DND-41 (cell line): ENCODE data around the gene ATOH1.

ENCODE experiments used
- ATAC-seq: fragments of 200-7000 bp; cut with Tn5 transposase; 3 replicates; pipeline ENCODE4 v1.9.1; 2021; ENCODE audit warnings: low read depth; ENCODE audit not compliant: insufficient read depth
- DNase-seq: peaks from one replicate; pipeline ENCODE4 v3.0.0-alpha.2; 2020
- H2AFZ ChIP-seq: 2 replicates; pipeline ENCODE4 v1.6.0; 2012; ENCODE audit warnings: low read depth, low read length
- H3K27ac ChIP-seq: 2 replicates; pipeline ENCODE4 v1.5.1; 2012; ENCODE audit warnings: low read length, inconsistent platforms
- H3K27me3 ChIP-seq: fragments of 200-600 bp; sonication (generic); 2 replicates; pipeline ENCODE4 v1.6.0; 2012; ENCODE audit warnings: low read length, mild to moderate bottlenecking, inconsistent platforms; ENCODE audit not compliant: insufficient read depth, poor library complexity
- H3K36me3 ChIP-seq: 2 replicates; pipeline ENCODE4 v1.5.1; 2012; ENCODE audit warnings: low read length, inconsistent platforms; ENCODE audit not compliant: insufficient read depth
- H3K4me1 ChIP-seq: 2 replicates; pipeline ENCODE4 v1.5.1; 2012; ENCODE audit warnings: mild to moderate bottlenecking, low read length; ENCODE audit not compliant: insufficient read depth
- H3K4me2 ChIP-seq: 2 replicates; pipeline ENCODE4 v1.6.0; 2012; ENCODE audit warnings: mild to moderate bottlenecking, moderate library complexity, low read length, inconsistent platforms; ENCODE audit not compliant: insufficient read depth
- H3K4me3 ChIP-seq, 2 experiments: fragments of 200-600 bp in 1 of 2; shearing (Covaris generic) in 1 of 2; 2 replicates each; pipeline ENCODE4 v1.5.1; 2012 to 2016; ENCODE audit warnings: inconsistent platforms in 2 of 2, low read length in 2 of 2, mild to moderate bottlenecking in 2 of 2, low read depth in 1 of 2, moderate library complexity in 1 of 2
- H3K79me2 ChIP-seq: 2 replicates; pipeline ENCODE4 v1.6.0; 2012; ENCODE audit warnings: low read length, inconsistent platforms; ENCODE audit not compliant: insufficient read depth
- H3K9ac ChIP-seq: 2 replicates; pipeline ENCODE4 v1.6.0; 2012; ENCODE audit warnings: low read depth, mild to moderate bottlenecking, inconsistent platforms, low read length, moderate library complexity
- H3K9me3 ChIP-seq: 2 replicates; pipeline ENCODE4 v1.5.1; 2012; ENCODE audit warnings: low read length, moderate library complexity, mild to moderate bottlenecking, inconsistent platforms; ENCODE audit not compliant: insufficient read depth, severe bottlenecking
- H4K20me1 ChIP-seq: 2 replicates; pipeline ENCODE4 v1.6.0; 2012; ENCODE audit warnings: low read length; ENCODE audit not compliant: insufficient read depth
- EZH2 ChIP-seq: IDR thresholded peaks from 3 replicates; pipeline ENCODE4 v1.6.1; 2012; ENCODE audit warnings: borderline replicate concordance, low read depth, mild to moderate bottlenecking, moderate library complexity, low read length, inconsistent platforms; ENCODE audit not compliant: severe bottlenecking
- TF ChIP-seq, protein P1 (sequence below): IDR thresholded peaks from 2 replicates; pipeline ENCODE4 v1.5.1; 2012; ENCODE audit warnings: borderline replicate concordance, low read length, moderate library complexity, mild to moderate bottlenecking; ENCODE audit not compliant: poor library complexity, severe bottlenecking; ENCODE audit errors: extremely low read depth

ATOH1 gene

DNA sequence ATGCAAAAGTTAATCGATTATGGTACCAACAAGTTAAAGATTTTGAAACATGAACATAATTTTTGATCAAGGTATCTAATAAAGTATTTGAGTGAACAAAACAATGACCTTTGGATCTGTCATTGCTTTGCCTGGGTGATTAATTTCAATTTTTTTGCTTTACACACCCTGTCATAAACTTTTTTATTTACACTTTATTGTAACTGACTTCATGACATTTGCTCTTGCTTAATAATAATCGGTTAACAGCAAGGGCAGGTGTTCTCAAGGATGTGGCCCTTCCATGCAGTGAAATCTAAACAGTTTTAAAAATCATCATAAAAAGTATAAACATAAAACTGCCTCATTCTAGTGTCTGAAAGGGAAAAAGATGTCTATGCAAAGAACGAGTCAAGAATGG is 24.1 kb downstream of the ATOH1 start:
- Histone ChIP-seq H2AFZ (no peak overlapping the region), H3K27me3 (no peaks in the 10 kb centered on the region), H3K4me1 (no peaks in the 10 kb centered on the region), H3K27ac (no peak overlapping the region), H3K9me3 (no peaks in the 10 kb centered on the region), H3K4me3 (no peak overlapping the region), H3K36me3 (no peaks in the 10 kb centered on the region), H4K20me1 (no peaks in the 10 kb centered on the region), H3K9ac (no peak overlapping the region), H3K4me2 (no peak overlapping the region), H3K79me2 (no peaks in the 10 kb centered on the region)
- no peak for TF ChIP-seq EZH2
- TF ChIP-seq, protein P1, sequence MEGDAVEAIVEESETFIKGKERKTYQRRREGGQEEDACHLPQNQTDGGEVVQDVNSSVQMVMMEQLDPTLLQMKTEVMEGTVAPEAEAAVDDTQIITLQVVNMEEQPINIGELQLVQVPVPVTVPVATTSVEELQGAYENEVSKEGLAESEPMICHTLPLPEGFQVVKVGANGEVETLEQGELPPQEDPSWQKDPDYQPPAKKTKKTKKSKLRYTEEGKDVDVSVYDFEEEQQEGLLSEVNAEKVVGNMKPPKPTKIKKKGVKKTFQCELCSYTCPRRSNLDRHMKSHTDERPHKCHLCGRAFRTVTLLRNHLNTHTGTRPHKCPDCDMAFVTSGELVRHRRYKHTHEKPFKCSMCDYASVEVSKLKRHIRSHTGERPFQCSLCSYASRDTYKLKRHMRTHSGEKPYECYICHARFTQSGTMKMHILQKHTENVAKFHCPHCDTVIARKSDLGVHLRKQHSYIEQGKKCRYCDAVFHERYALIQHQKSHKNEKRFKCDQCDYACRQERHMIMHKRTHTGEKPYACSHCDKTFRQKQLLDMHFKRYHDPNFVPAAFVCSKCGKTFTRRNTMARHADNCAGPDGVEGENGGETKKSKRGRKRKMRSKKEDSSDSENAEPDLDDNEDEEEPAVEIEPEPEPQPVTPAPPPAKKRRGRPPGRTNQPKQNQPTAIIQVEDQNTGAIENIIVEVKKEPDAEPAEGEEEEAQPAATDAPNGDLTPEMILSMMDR: no peak
- DNase-seq (no peak), ATAC-seq (no peak)

- no peak overlapping the region for H3K27ac ChIP-seq
- H3K4me3 ChIP-seq: no peak overlapping the region
- H2AFZ ChIP-seq: no peak overlapping the region
- ATAC-seq (no peak), DNase-seq (no peak)
- no peaks in the 10 kb centered on the region for H3K36me3 ChIP-seq
- TF ChIP-seq, protein P1: no peak
- no peak for TF ChIP-seq EZH2
- H4K20me1 ChIP-seq: no peaks in the 10 kb centered on the region
- no peaks in the 10 kb centered on the region for H3K27me3 ChIP-seq
- no peaks in the 10 kb centered on the region for H3K9me3 ChIP-seq
- no peak overlapping the region for H3K9ac ChIP-seq
- no peaks in the 10 kb centered on the region for H3K79me2 ChIP-seq
- no peak overlapping the region for H3K4me2 ChIP-seq
- no peaks in the 10 kb centered on the region for H3K4me1 ChIP-seq
Observed at GRCh38 chr4:93855926-93856325, 27.4 kb downstream of the ATOH1 start.

GRCh38 chr4:93865650-93866049 is 37.1 kb downstream of the ATOH1 start:
- Histone ChIP-seq H3K9me3 (no peaks in the 10 kb centered on the region), H2AFZ (no peak overlapping the region), H3K4me2 (no peak overlapping the region), H3K79me2 (no peaks in the 10 kb centered on the region), H3K36me3 (no peaks in the 10 kb centered on the region), H3K4me3 (no peak overlapping the region), H3K27me3 (no peaks in the 10 kb centered on the region), H3K4me1 (no peaks in the 10 kb centered on the region), H3K9ac (no peak overlapping the region), H3K27ac (no peak overlapping the region), H4K20me1 (no peaks in the 10 kb centered on the region)
- ATAC-seq: no peak
- no peak for DNase-seq
- TF ChIP-seq, protein P1: peak; percentile 22
- no peak for TF ChIP-seq EZH2

- no peak for ATAC-seq
- H3K9me3 ChIP-seq: no peaks in the 10 kb centered on the region
- no peak overlapping the region for H3K27ac ChIP-seq
- TF ChIP-seq, protein P1: no peak
- TF ChIP-seq EZH2: no peak
- no peaks in the 10 kb centered on the region for H3K36me3 ChIP-seq
- no peaks in the 10 kb centered on the region for H3K79me2 ChIP-seq
- H3K9ac ChIP-seq: no peak overlapping the region
- no peaks in the 10 kb centered on the region for H4K20me1 ChIP-seq
- no peak overlapping the region for H3K4me3 ChIP-seq
- no peaks in the 10 kb centered on the region for H3K4me1 ChIP-seq
- H2AFZ ChIP-seq: 0 out of 2 replicates have a peak overlapping the region, but pooled peaks have one; percentile 39
- no peaks in the 10 kb centered on the region for H3K27me3 ChIP-seq
- no peak for DNase-seq
- no peak overlapping the region for H3K4me2 ChIP-seq
Observed at GRCh38 chr4:93867416-93868001, 39.0 kb downstream of the ATOH1 start.
